ENCODE data around the gene ARRB1.

DNA sequence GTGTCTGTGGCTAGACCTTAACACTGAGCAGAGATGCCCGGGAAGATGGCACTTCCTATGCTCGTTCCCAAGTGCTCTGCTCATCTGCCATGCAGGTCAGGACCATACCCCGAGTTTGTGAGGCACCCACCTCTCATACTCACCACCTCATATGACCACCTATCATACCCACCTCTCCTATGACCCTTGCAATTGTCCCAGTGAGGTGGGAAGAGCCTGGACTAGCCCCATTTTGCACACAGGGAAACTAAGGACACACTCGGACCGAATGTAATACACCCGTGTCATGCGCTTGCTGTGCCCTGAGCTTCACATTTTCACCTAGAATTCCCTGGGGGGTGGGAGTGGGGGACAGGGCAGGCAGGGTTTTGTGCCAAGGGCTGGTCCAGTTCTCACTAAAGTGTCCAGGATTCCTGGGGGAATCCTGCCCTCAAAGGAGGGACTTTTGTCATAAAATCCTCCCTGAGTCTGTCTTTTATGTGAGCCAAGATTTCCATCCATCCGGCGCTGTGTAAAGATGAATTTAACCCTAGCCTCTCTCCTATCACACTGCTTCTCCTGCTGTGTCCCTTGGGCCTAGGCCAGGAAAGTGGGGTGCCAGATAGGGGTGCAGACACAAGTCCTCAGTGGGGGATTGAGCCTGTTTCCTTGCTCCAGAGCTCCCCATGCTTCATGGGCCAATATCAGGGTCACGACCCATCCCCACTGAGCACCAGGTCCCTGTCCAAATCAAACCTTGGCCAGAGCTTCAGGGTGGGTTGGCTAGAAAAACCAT is 90.9 kb downstream of the ARRB1 start:
- TF ChIP-seq GATA2 (IDR thresholded peaks at IDR 0.05; ENCODE audit: low read depth, low read length) (no peak), GATA3 (IDR thresholded peaks at IDR 0.05; ENCODE audit: low read depth, low read length) (no peak)

All from SH-SY5Y (cell line).